GDM1 (cell line): ENCODE results near the gene RBPMS2.
A peak's percentile ranks its signal among the peaks of the same experiment; 100 is the strongest.

Experiments used
- DNase-seq: peaks from one replicate; lab custom pipeline; 2025; lab: John Stamatoyannopoulos, UW

RBPMS2 gene

GRCh38 chr15:64691896-64692565 lies 83.4 kb downstream of the RBPMS2 start:
- DNase-seq, result peak; percentile 69

GRCh38 chr15:64690578-64691296 lies 84.7 kb downstream of the RBPMS2 start:
- DNase-seq, result no peak

GRCh38 chr15:64690008-64690407 lies 85.4 kb downstream of the RBPMS2 start:
- no peak for DNase-seq
